IPS-NIHi11 (cell line): ENCODE results near the gene PFKFB4.
"Not testable (repeated sequence)": the region's sequence is repeated elsewhere in the genome, so short reads cannot be mapped to it uniquely, and the experiment has no call there.

ENCODE experiments used
- DNase-seq: peaks from one replicate; pipeline ENCODE4 v3.0.0; 2012; ENCODE audit warnings: mixed read lengths, low spot score

Gene PFKFB4

GRCh38 chr3:48492461-48493202 lies 64.0 kb downstream of the PFKFB4 start:
- no peak for DNase-seq

- DNase-seq: no peak
Measured at GRCh38 chr3:48486952-48487351, 69.7 kb downstream of the PFKFB4 start.

GRCh38 chr3:48482822-48483221 lies 73.8 kb downstream of the PFKFB4 start:
- DNase-seq: not testable (repeated sequence)

GRCh38 chr3:48480891-48481290 lies 75.7 kb downstream of the PFKFB4 start:
- DNase-seq: not testable (repeated sequence)

- DNase-seq: peak; percentile 4
Measured at GRCh38 chr3:48478626-48479555, 77.7 kb downstream of the PFKFB4 start.

GRCh38 chr3:48477959-48478520 lies 78.6 kb downstream of the PFKFB4 start:
- DNase-seq: no peak

GRCh38 chr3:48476426-48477053 lies 80.1 kb downstream of the PFKFB4 start:
- DNase-seq: no peak

- peak; percentile 33 for DNase-seq
Measured at GRCh38 chr3:48475188-48475587, 81.4 kb downstream of the PFKFB4 start.

- peak; percentile 84 for DNase-seq
Measured at GRCh38 chr3:48474619-48475018, 82.0 kb downstream of the PFKFB4 start.

- DNase-seq: not testable (repeated sequence)
Measured at GRCh38 chr3:48474031-48474430, 82.6 kb downstream of the PFKFB4 start.

GRCh38 chr3:48473617-48473952 lies 83.0 kb downstream of the PFKFB4 start:
- no peak for DNase-seq

GRCh38 chr3:48472923-48473616 lies 83.5 kb downstream of the PFKFB4 start:
- DNase-seq: peak; percentile 92

GRCh38 chr3:48472673-48472922 lies 84.0 kb downstream of the PFKFB4 start:
- peak; percentile 50 for DNase-seq

- DNase-seq: no peak
Measured at GRCh38 chr3:48470286-48470685, 86.3 kb downstream of the PFKFB4 start.

GRCh38 chr3:48469046-48469915 lies 87.3 kb downstream of the PFKFB4 start:
- DNase-seq: no peak

- no peak for DNase-seq
Measured at GRCh38 chr3:48468329-48468731, 88.3 kb downstream of the PFKFB4 start.
